Embryonic facial prominence (tissue), 1 donor: Measurements from ENCODE around the gene FGD3.

Experiments
- DNase-seq: peaks from one replicate; pipeline ENCODE4 v3.0.0-alpha.2; 2016; ENCODE audit errors: extremely low spot score

FGD3 gene

GRCh38 chr9:93051680-93052089 is 104.4 kb downstream of the FGD3 start:
- no peak for DNase-seq

GRCh38 chr9:93052791-93053540 is 105.6 kb downstream of the FGD3 start:
- no peak for DNase-seq

GRCh38 chr9:93053781-93054331 is 106.5 kb downstream of the FGD3 start:
- DNase-seq, result no peak

GRCh38 chr9:93054758-93055704 is 107.7 kb downstream of the FGD3 start:
- DNase-seq, result no peak

- no peak for DNase-seq
Measured at GRCh38 chr9:93057042-93057702, 109.8 kb downstream of the FGD3 start.

GRCh38 chr9:93057703-93058354 is 110.5 kb downstream of the FGD3 start:
- DNase-seq, result no peak

- DNase-seq, result no peak
Measured at GRCh38 chr9:93058355-93059010, 111.2 kb downstream of the FGD3 start, which contains the start of gene SUSD3. Gene SUSD3 (plus strand): TSS chr9:93058701. CDS start chr9:93058743, 42 bp downstream.

GRCh38 chr9:93059011-93059714 is 111.8 kb downstream of the FGD3 start:
- DNase-seq, result no peak

- DNase-seq, result no peak
Measured at GRCh38 chr9:93059715-93060578, 112.6 kb downstream of the FGD3 start.

- no peak for DNase-seq
Measured at GRCh38 chr9:93060746-93061259, 113.5 kb downstream of the FGD3 start.

- DNase-seq, result no peak
Measured at GRCh38 chr9:93061260-93061751, 114.0 kb downstream of the FGD3 start.

GRCh38 chr9:93061791-93062763 is 114.8 kb downstream of the FGD3 start:
- DNase-seq, result no peak

GRCh38 chr9:93064392-93065134 is 117.2 kb downstream of the FGD3 start:
- no peak for DNase-seq

- no peak for DNase-seq
Measured at GRCh38 chr9:93065135-93065720, 117.9 kb downstream of the FGD3 start.

GRCh38 chr9:93066978-93067603 is 119.8 kb downstream of the FGD3 start:
- no peak for DNase-seq

- DNase-seq, result no peak
Measured at GRCh38 chr9:93068956-93069355, 121.6 kb downstream of the FGD3 start.
